GM12865 (cell line): ENCODE measurements around the gene NMNAT2.

Experiments
- DNase-seq: peaks from one replicate; pipeline ENCODE4 v3.0.0; 2010; ENCODE audit warnings: low read depth
- H3K4me3 ChIP-seq: 2 replicates; pipeline ENCODE4 v1.5.1; 2011; ENCODE audit warnings: mild to moderate bottlenecking, low read depth, low read length, control low read depth
- TF ChIP-seq, protein P1 (sequence below): IDR thresholded peaks from 2 replicates; pipeline ENCODE4 v1.5.1; 2011; ENCODE audit warnings: low read length, control low read depth, low read depth, inconsistent platforms; ENCODE audit not compliant: insufficient read depth; ENCODE audit errors: missing control alignments

The NMNAT2 gene

DNA sequence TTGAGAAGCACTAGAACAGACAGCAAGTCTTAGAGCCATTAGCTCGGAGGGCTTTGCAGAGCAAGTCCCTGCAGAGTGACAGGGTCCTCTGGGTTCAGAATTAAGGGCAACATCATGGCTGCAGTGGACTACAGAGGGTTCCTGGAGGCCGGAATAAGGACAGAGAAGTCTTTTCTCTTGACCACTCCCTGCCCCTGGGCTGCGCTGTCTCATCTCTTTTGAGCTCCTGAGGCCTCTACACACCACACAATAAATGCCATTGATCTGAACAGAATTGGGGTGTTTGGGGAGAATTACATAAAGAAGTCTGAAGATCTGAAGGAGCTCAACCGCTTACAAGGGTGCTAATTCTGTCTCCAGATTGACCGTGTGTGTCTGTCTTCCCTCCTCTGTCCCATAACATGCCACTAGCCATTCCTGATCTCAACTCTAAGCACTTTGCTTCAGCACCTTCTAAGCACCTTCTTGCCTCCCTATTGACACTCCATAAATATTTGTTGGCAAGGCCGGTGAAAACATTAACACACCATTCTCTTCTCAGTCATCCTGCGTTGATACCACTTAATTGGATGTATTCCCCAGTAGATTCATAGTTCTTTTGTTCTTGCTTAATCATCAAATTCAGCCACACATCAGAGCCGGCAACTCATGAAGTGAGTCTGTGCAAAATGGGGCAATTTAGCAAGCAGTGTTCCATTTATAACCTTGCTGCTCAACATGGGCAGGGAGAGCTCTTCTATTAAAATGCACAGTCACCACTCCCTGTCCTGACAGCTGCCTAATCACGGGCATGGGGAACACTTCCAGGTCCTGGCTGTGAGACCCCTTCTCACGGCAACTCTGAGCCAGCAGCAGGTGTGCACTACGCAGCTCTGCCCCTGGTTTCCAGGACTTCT is 49.7 kb downstream of the NMNAT2 start:
- H3K4me3 ChIP-seq, result no peak overlapping the region
- peak; percentile 5 for DNase-seq
- TF ChIP-seq, protein P1, sequence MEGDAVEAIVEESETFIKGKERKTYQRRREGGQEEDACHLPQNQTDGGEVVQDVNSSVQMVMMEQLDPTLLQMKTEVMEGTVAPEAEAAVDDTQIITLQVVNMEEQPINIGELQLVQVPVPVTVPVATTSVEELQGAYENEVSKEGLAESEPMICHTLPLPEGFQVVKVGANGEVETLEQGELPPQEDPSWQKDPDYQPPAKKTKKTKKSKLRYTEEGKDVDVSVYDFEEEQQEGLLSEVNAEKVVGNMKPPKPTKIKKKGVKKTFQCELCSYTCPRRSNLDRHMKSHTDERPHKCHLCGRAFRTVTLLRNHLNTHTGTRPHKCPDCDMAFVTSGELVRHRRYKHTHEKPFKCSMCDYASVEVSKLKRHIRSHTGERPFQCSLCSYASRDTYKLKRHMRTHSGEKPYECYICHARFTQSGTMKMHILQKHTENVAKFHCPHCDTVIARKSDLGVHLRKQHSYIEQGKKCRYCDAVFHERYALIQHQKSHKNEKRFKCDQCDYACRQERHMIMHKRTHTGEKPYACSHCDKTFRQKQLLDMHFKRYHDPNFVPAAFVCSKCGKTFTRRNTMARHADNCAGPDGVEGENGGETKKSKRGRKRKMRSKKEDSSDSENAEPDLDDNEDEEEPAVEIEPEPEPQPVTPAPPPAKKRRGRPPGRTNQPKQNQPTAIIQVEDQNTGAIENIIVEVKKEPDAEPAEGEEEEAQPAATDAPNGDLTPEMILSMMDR, result no peak

GRCh38 chr1:183366116-183366515 is 52.1 kb downstream of the NMNAT2 start:
- TF ChIP-seq, protein P1, result no peak
- DNase-seq, result no peak
- H3K4me3 ChIP-seq, result no peak overlapping the region

DNA sequence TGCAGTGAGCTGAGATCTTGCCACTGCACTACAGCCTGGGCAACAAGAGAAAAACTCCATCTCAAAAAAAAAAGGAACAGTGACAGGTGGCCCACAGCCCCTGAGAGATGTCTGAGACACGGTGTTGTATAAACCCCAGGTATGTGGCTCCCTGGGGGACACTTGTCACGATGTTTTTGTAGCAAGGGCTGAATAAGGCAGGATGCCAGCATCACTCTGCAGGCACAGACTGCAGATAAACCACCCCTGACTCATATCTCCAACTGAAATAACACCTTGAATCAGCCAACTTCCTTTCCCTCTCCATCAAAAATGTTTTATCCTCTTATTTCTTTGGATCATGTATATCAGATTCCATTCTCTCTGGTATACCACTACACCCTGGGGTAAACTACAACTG is 52.5 kb downstream of the NMNAT2 start:
- H3K4me3 ChIP-seq, result no peak overlapping the region
- TF ChIP-seq, protein P1, result no peak
- DNase-seq, result no peak

- TF ChIP-seq, protein P1, result no peak
- no peak overlapping the region for H3K4me3 ChIP-seq
- DNase-seq, result no peak
Observed at GRCh38 chr1:183365093-183365492, 53.1 kb downstream of the NMNAT2 start.

- H3K4me3 ChIP-seq, result no peak overlapping the region
- no peak for DNase-seq
- TF ChIP-seq, protein P1, result no peak
Observed at GRCh38 chr1:183363972-183364371, 54.2 kb downstream of the NMNAT2 start.

DNA sequence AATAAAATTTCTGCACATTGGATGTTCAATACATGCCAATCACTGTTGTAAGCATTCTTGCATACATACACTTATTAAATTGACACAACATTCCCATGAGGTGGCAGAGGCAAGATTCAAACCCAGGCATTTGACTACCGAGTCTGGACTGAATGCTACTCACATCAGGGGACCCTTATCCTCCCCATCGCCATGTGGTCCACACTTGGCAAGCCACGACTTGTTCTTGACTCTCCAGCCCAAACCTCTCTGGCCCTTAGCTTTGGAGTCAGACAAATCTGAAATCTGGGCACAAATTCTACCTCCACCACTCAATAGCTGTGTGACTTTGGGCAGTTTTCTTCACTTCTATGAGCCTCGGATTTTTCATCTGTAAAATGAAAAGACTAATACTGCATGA is 57.1 kb downstream of the NMNAT2 start:
- TF ChIP-seq, protein P1, result no peak
- no peak for DNase-seq
- no peak overlapping the region for H3K4me3 ChIP-seq
